ENCODE data around the gene ABCB8.
"Not testable (repeated sequence)": the region's sequence is repeated elsewhere in the genome, so short reads cannot be mapped to it uniquely, and the experiment has no call there.

The ABCB8 gene

GRCh38 chr7:150998341-150998740 lies 29.9 kb upstream of the ABCB8 start:
- DNase-seq: no peak

GRCh38 chr7:150999001-150999400 lies 29.2 kb upstream of the ABCB8 start:
- no peak for DNase-seq

DNA sequence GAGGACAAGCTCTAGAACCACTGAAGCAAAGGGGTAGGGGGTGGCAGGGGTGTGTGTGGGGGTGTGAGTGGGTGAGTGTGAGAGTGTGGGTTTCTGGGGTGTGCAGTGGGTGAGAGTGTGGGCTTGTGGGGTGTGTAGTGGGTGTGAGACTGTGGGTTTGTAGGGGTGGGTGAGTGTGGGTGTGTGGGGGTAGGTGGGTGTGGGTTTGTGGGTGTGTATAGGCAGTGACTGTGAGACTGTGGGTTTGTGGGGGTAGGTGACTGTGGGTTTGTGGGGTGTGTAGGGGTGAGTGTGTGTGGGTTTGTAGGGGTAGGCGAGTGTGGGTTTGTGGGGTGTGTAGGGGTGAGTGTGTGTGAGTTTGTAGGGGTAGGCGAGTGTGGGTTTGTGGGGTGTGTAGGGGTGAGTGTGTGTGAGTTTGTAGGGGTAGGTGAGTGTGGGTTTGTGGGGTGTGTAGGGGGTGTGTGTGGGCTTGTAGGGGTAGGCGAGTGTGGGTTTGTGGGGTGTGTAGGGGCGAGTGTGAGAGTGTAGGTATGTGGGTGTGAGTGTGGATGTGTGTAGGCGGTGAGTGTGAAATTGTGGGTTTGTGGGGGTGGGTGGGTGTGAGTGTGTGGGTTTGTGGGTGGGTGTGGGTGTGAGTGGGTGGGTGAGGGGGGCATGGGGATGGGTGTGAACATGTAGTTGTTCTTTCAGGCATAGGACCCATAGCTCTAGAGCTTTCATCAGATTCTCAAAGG lies 28.6 kb upstream of the ABCB8 start:
- DNase-seq: no peak

DNA sequence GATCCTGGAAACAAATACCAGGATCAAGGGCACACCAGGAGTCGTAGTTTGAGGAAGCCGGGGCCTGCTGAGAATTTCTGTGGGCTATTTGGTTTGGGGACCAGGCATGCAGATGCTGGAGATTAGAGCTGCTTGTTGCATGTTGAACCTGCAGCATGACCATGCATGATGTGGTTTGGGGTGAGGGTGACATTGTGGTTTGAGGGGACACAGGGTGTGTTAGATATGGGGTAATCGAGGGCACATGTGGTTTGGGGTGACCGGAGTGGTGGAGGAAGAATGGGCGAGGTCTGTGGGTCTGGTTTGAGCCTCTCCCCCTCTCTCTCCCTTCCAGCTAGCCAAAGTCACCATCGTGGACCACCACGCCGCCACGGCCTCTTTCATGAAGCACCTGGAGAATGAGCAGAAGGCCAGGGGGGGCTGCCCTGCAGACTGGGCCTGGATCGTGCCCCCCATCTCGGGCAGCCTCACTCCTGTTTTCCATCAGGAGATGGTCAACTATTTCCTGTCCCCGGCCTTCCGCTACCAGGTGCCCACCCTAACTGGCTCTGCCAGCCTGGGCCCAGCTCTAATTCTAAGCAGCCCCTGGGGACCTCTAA lies 27.3 kb upstream of the ABCB8 start:
- no peak for DNase-seq

- DNase-seq: no peak
Observed at GRCh38 chr7:151001546-151001945, 26.7 kb upstream of the ABCB8 start.

DNA sequence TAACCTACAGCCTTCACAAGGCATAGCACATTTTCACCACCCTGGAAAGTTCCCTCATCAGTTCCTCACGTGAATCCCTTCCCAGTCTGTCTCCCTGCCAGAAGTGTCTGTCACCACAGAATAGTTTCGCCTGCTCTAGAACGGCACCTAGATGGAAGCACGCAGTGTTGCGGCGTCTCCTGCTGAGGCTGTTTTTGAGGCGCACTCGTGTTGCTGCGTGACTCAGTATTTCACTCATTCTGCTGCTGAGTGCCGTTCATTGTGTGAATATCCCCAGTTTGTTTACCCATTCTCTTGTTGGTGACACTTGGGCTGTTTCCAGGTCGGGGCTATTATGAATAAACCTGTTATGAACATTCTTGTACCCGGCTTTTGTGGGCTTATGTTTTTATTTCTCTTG lies 24.7 kb upstream of the ABCB8 start:
- peak; percentile 96 for DNase-seq

- no peak for DNase-seq
Observed at GRCh38 chr7:151005566-151005965, 22.7 kb upstream of the ABCB8 start.

DNA sequence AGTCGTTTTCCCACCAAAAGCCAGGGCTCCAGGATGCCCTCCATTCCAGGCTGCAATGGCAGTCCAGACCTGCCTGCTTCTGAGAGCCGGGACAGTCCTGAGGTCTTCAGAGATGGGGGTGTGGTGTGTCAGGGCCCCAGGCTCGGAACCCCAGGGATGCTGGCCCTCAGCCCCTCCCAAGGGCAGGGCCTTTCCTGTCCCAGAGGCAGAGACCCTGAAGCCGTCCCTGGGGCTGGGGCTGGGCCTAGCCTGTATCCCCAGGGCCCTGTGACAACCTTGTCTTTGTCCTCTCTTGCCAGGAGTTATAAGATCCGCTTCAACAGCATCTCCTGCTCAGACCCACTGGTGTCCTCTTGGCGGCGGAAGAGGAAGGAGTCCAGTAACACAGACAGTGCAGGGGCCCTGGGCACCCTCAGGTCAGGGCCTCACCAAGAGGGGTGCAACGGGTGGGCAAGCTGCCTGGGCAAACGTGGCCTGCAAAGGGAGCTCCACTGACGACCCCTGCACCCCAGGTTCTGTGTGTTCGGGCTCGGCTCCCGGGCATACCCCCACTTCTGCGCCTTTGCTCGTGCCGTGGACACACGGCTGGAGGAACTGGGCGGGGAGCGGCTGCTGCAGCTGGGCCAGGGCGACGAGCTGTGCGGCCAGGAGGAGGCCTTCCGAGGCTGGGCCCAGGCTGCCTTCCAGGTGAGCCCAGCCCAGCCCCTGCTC lies 21.5 kb upstream of the ABCB8 start:
- DNase-seq: no peak

DNA sequence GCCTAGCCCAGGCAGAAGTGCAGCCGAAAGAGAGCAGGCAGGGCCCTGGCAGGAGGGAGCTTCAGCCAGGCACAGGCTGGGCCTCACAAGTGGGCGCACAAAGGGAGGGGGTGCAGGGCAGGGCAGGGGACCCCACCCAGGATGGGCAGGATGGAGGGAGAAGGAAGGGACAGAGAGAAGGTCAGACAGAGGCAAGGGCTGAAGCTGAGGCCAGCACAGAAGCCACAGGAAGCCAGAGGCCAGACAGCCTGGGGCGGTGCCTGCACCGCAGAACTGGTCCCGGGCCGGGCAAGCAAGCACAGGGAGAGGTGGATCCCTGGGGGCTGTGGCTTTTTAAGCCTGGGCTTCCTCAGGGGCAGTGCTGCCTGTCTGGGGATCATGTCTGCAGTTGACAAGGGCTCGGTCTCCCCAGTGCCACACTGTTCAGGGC lies 20.8 kb upstream of the ABCB8 start:
- DNase-seq: no peak

DNA sequence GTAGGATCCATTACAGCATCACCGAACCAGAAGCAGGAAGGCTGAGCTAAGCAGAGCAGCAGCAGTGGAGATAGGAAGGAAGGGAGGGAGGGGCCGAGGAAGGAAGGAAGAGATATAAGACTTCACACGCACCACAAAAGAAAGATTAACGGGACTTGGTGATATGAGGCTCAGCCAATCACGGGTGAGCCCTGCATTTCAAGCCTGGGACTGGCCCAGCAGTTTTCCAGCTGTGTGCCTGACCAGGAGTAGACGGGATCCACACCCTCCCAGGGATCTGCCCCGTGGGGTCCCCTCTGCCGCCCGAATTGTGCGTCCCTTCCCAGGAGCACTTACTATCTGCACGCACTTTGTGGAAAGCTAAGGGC lies 20.1 kb upstream of the ABCB8 start:
- DNase-seq: no peak

DNA sequence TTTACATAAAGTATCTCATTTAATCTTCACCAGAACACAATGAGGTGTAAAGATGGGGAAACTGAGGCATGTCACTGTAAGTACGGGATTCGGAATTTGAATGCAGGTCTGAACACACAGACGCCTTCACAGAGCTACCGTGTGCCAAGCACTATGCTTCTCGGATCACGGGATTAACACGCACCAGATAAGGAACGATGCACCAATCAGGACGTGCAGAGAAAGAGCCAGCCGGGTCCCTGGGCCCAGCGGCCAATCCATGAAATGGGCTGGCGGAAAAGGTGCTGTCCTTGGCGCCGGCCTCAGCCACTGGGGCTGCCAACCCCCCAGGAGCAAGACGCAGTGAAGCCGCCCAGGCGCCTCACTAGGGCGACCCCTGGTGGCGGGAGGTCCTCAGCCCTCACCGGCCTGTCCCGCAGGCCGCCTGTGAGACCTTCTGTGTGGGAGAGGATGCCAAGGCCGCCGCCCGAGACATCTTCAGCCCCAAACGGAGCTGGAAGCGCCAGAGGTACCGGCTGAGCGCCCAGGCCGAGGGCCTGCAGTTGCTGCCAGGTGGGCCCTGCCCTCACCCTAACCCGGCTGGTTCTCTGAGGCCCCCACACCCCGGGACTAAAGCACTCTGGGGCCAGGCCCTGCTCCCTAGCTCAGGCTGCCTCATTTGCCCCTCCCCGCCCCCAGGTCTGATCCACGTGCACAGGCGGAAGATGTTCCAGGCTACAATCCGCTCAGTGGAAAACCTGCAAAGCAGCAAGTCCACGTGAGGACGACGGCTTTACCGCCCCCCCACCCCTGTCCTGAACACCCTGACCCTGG lies 19.5 kb upstream of the ABCB8 start:
- DNase-seq: peak; percentile 45

GRCh38 chr7:151009327-151010036 lies 18.8 kb upstream of the ABCB8 start:
- DNase-seq: no peak

GRCh38 chr7:151010037-151010306 lies 18.3 kb upstream of the ABCB8 start:
- DNase-seq: no peak

- peak; percentile 42 for DNase-seq
Observed at GRCh38 chr7:151010307-151011096, 17.7 kb upstream of the ABCB8 start.

GRCh38 chr7:151011097-151011409 lies 17.2 kb upstream of the ABCB8 start:
- DNase-seq: no peak

DNA sequence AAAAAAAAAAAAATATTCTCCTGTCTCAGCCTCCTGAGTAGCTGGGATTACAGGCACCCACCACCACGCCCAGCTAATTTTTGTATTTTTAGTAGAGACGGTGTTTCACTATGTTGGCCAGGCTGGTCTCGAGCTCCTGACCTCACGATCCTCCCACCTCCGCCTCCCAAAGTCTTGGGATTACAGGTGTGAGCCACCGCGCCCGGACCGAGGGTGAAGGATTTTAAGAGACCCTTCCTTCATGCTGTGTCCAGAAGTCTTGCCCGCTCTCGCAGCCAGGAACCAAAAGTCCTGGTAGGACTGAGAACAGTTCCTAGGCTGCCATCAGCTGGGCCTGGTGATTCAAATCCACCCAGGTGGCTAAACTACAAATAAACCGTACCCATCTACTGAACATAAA lies 16.6 kb upstream of the ABCB8 start:
- not testable (repeated sequence) for DNase-seq

DNA sequence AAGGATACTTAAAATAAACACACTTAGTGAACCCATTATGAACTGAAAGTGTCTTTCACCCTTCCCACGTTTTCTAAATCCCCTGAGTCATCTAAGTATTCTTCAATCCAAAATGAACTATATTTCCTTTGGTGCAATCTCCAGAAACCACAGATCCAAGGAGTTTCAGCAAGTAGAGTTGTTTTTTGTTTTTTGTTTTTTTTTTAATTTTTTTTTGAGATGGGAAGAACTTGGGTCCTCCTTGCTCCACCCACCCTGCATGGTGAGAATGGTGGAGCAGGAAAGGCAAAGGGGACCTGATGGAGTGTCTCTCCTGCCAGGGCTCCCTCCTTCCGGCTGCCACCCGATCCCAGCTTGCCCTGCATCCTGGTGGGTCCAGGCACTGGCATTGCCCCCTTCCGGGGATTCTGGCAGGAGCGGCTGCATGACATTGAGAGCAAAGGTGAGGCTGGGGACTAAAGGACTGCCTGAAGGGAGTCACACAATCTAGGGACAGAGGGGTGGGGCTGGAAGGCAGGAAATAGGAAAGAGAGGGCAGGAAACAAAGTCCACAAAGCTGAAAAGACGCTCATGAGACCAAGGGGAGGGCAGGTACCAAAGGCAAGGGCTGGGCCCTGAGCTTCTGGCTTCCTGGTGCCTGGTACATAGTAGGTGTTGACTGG lies 16.1 kb upstream of the ABCB8 start:
- no peak for DNase-seq

GRCh38 chr7:151012911-151013347 lies 15.3 kb upstream of the ABCB8 start:
- peak; percentile 55 for DNase-seq

DNA sequence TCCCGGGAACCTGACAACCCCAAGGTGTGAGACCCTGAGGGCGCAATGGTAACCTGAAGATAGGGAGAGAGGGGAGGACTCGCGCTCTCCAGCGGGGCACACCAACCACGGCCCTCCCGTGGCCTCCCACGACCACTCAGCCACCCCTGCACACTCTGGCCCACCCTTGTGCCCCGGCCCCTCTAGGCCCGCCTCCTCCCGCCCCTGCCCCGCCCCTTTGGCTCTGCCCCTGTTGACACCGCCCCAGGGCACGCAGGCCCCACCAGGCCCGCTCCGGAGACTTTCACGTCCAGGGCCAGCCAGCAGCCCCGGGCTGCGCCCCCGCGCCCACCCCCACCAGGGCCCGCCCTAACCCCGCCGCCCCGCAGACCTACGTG lies 14.9 kb upstream of the ABCB8 start:
- DNase-seq: no peak

- no peak for DNase-seq
Observed at GRCh38 chr7:151013733-151014497, 14.3 kb upstream of the ABCB8 start.

DNA sequence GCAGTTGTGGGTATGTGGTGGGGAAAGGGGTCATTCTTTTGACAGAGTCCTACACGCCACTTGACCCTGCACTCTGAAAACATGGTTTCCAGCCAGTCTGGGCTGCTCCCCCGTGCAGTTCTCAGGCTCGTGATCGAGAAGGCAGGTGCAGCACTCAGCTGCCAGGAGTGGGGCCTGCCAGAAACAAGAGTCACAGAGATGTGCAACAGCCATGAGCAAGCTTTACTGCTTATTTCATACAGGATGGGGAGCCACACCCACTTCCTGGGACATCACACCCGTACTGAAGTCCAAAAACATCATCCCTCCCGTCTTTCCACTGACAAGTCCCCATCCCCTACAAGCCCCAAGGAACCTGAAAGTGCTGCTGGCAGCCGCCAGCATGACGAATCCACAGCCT lies 13.3 kb upstream of the ABCB8 start:
- DNase-seq: no peak

Data from DMS53 (cell line).